ENCODE data around the gene CCR2.
A peak's percentile ranks its signal among the peaks of the same experiment; 100 is the strongest.

The CCR2 gene

GRCh38 chr3:46406788-46407611 lies 53.1 kb downstream of the CCR2 start, which contains the start of the genes CCR5AS and CCRL2:
CCR5AS (minus strand) TSS chr3:46407066.
CCRL2 (plus strand) TSS chr3:46407259; CDS start chr3:46408080, 821 bp downstream.
- peak; percentile 63 for DNase-seq

GRCh38 chr3:46407970-46408369 lies 54.1 kb downstream of the CCR2 start:
- no peak for DNase-seq

GRCh38 chr3:46408853-46409252 lies 54.9 kb downstream of the CCR2 start:
- no peak for DNase-seq

GRCh38 chr3:46409739-46410489 lies 56.0 kb downstream of the CCR2 start:
- no peak for DNase-seq
